Measurements from ENCODE around the gene PTPRQ. TPM values are rescaled to one million over a fixed set of nuclear protein-coding genes. Genes with fewer than 3 reads are reported as not detected.

PTPRQ gene
- total RNA-seq, 1 experiment from 2014 or later = not detected

DNA sequence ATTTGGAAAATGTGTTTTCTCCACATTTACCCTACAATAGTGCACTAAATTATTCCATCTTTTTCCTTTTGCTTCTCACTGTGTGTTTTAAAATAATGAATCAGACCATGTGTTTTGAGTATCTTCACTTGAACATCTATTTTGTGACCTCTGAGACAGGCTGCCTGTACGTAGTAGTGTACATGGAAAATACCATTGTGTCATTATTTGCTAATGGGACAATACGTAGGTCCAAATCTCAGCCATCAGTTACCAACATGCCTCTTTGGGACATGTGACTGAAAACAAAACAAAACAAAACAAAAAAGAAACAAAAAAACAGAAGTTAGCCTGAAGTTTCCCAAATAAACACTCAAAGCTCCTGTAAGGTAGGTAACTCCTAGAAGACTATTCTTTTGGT lies 256.3 kb downstream of the PTPRQ start:
- no peaks in the 10 kb centered on the region for H3K27me3 ChIP-seq (replicated peaks; ENCODE audit: control insufficient read depth, insufficient read depth, low read length)
- Mint-ChIP-seq H3K36me3 (ENCODE audit: insufficient read depth, unreplicated experiment) (no peaks in the 10 kb centered on the region), H3K4me3 (ENCODE audit: unreplicated experiment) (no peak overlapping the region), H3K4me1 (ENCODE audit: low read depth, unreplicated experiment) (peaks cover 10% of the 10 kb centered on the region), H3K9me3 (ENCODE audit: unreplicated experiment) (no peaks in the 10 kb centered on the region), H3K27me3 (ENCODE audit: insufficient read depth, unreplicated experiment) (no peaks in the 10 kb centered on the region), H3K27ac (ENCODE audit: unreplicated experiment) (no peak overlapping the region)
- CTCF ChIA-PET = no interaction called here
- POLR2A ChIA-PET = no interaction called here
- H3K4me3 ChIP-seq (ENCODE audit: low read depth, low read length) = no peak overlapping the region
- H3K4me1 ChIP-seq = no peaks in the 10 kb centered on the region
- BruUV-seq (replicated peaks) = no TSS peak
- no peak for DNase-seq
- intact Hi-C loops (cut with micrococcal nuclease; ENCODE audit: unreplicated experiment) = no loop called here
- no peaks in the 10 kb centered on the region for H3K9me3 ChIP-seq
- H3K36me3 ChIP-seq (ENCODE audit: control insufficient read depth, insufficient read depth, low read length) = no peaks in the 10 kb centered on the region
- TF ChIP-seq, protein P1, sequence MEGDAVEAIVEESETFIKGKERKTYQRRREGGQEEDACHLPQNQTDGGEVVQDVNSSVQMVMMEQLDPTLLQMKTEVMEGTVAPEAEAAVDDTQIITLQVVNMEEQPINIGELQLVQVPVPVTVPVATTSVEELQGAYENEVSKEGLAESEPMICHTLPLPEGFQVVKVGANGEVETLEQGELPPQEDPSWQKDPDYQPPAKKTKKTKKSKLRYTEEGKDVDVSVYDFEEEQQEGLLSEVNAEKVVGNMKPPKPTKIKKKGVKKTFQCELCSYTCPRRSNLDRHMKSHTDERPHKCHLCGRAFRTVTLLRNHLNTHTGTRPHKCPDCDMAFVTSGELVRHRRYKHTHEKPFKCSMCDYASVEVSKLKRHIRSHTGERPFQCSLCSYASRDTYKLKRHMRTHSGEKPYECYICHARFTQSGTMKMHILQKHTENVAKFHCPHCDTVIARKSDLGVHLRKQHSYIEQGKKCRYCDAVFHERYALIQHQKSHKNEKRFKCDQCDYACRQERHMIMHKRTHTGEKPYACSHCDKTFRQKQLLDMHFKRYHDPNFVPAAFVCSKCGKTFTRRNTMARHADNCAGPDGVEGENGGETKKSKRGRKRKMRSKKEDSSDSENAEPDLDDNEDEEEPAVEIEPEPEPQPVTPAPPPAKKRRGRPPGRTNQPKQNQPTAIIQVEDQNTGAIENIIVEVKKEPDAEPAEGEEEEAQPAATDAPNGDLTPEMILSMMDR (IDR thresholded peaks at IDR 0.05; ENCODE audit: insufficient read depth in 1 of 2, low read depth in 1 of 2, low read length in 1 of 2, severe bottlenecking in 1 of 2, unreplicated experiment in 1 of 2) = no peak

DNA sequence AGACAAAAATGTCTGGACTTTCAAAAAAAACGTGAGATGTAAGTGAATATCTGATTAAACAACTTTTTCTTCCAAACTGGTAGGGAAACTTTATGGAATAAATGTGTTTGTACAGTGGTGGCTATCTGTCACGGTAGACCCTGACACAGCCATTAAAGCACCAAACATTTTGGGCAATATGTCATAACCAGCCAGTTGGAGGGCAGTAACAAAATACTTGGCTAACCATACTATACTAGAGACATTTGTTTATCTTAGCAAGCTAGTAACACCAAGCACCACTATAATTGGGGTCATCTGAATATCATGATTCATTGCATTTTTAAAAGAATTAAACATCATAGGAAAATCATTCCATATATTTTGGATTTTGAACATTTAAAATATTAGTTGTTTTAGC lies 257.4 kb downstream of the PTPRQ start:
- Mint-ChIP-seq H3K27me3 (ENCODE audit: insufficient read depth, unreplicated experiment) (no peaks in the 10 kb centered on the region), H3K36me3 (ENCODE audit: insufficient read depth, unreplicated experiment) (no peaks in the 10 kb centered on the region)
- intact Hi-C loops (cut with micrococcal nuclease; ENCODE audit: unreplicated experiment) = no loop called here

DNA sequence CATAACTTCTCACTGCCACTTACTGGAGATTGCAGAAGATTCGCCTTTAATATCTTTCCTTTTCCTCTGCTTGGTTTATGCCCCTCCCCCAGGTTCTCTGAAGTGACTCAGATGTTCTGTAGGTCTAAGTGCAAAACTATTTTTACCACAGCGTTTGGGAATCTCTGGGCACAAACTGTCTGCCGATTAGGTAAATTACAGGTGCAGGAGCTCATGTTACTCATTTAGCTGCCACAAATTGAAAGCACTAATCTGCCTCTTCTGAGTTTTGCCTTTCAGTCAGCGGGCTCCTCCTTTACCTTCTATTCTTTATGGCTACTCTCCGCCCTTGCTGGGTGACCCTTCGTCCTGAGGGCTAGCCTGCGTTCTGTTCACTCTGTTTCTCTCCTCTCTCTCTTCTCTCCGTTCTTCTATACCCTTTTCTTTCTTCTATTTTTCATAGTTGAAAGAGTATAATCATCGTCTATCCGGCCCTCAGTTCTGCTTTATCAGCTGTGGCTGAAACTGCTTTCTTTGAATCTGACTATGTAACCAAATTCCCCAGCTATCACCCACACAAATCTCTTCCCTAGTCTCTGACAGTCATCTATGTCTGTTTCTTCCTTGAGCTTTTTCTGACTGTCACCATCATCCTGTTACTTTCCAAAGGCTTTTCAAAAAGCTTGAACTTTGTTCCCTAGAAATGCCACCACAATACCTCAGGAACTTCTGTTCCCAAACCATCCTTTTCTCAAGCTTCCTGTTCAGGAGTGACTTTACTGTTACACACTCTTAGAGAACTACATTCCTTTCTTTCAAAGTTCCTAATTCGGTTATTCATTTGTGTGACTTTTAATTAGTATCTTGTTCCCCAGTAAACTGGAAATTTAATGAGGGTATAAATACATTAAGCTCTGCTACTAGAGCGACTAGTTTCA lies 259.1 kb downstream of the PTPRQ start:
- H3K27ac Mint-ChIP-seq (ENCODE audit: unreplicated experiment) = no peak overlapping the region
- ChIA-PET CTCF (no interaction called here), POLR2A (no interaction called here)
- H3K27me3 ChIP-seq (replicated peaks; ENCODE audit: control insufficient read depth, insufficient read depth, low read length) = no peaks in the 10 kb centered on the region
- H3K4me3 ChIP-seq (ENCODE audit: low read depth, low read length) = no peak overlapping the region
- intact Hi-C loops (cut with micrococcal nuclease; ENCODE audit: unreplicated experiment) = no loop called here
- no peaks in the 10 kb centered on the region for H3K27me3 Mint-ChIP-seq (ENCODE audit: insufficient read depth, unreplicated experiment)
- no peaks in the 10 kb centered on the region for H3K4me1 ChIP-seq
- peaks cover 10% of the 10 kb centered on the region for H3K4me1 Mint-ChIP-seq (ENCODE audit: low read depth, unreplicated experiment)
- no peaks in the 10 kb centered on the region for H3K9me3 ChIP-seq
- no peak for DNase-seq
- BruUV-seq (replicated peaks) = no TSS peak
- no peaks in the 10 kb centered on the region for H3K36me3 Mint-ChIP-seq (ENCODE audit: insufficient read depth, unreplicated experiment)
- H3K4me3 Mint-ChIP-seq (ENCODE audit: unreplicated experiment) = peak overlapping the region; percentile 45
- TF ChIP-seq, protein P1 (IDR thresholded peaks at IDR 0.05; ENCODE audit: insufficient read depth in 1 of 2, low read depth in 1 of 2, low read length in 1 of 2, severe bottlenecking in 1 of 2, unreplicated experiment in 1 of 2) = no peak
- no peaks in the 10 kb centered on the region for H3K36me3 ChIP-seq (ENCODE audit: control insufficient read depth, insufficient read depth, low read length)
- no peaks in the 10 kb centered on the region for H3K9me3 Mint-ChIP-seq (ENCODE audit: unreplicated experiment)

More for the DNA sequence above, 257.4 kb downstream of the PTPRQ start:
- H3K4me1 ChIP-seq = no peaks in the 10 kb centered on the region
- peaks cover 10% of the 10 kb centered on the region for H3K4me1 Mint-ChIP-seq (ENCODE audit: low read depth, unreplicated experiment)
- no TSS peak for BruUV-seq (replicated peaks)
- ChIA-PET CTCF (no interaction called here), POLR2A (no interaction called here)
- no peak overlapping the region for H3K4me3 Mint-ChIP-seq (ENCODE audit: unreplicated experiment)
- TF ChIP-seq, protein P1 (IDR thresholded peaks at IDR 0.05; ENCODE audit: insufficient read depth in 1 of 2, low read depth in 1 of 2, low read length in 1 of 2, severe bottlenecking in 1 of 2, unreplicated experiment in 1 of 2) = no peak
- H3K9me3 Mint-ChIP-seq (ENCODE audit: unreplicated experiment) = no peaks in the 10 kb centered on the region
- no peak for DNase-seq
- no peak overlapping the region for H3K27ac Mint-ChIP-seq (ENCODE audit: unreplicated experiment)
- no peaks in the 10 kb centered on the region for H3K27me3 ChIP-seq (replicated peaks; ENCODE audit: control insufficient read depth, insufficient read depth, low read length)
- no peaks in the 10 kb centered on the region for H3K9me3 ChIP-seq
- H3K36me3 ChIP-seq (ENCODE audit: control insufficient read depth, insufficient read depth, low read length) = no peaks in the 10 kb centered on the region
- no peak overlapping the region for H3K4me3 ChIP-seq (ENCODE audit: low read depth, low read length)

All from Caco-2 (cell line).